Measurements from ENCODE around the gene ARHGAP32. TPM values are rescaled to one million over a fixed set of nuclear protein-coding genes. Genes with fewer than 3 reads are reported as not detected.
"Not testable (repeated sequence)": the region's sequence is repeated elsewhere in the genome, so short reads cannot be mapped to it uniquely, and the experiment has no call there.

Gene ARHGAP32
- total and polyA plus RNA-seq, 2 experiments from 2014 or later = 4.0 to 13.0 TPM

DNA sequence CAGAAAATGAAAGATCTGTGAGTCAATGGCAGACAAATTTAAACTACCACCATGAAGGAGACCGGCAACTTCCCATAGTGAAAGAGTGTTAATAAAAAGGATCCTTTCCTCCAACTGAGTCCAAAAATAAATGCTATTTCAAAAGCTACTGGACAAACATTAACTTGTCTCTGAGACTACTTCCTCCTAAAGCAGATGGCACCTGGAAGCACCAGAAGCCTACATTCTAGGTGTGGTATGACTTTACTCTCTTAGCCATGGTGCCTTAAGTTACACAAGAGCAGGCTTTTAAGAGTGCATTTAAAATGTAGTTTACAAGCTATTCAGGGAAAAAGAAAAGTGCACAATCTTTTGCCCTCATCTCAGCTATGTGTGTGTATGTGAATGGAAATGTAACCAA, 2.5 kb downstream of the ARHGAP32 start:
- no peaks in the 10 kb centered on the region for H3K9me3 ChIP-seq (ENCODE audit: low read depth)
- no peak overlapping the region for H3K27ac ChIP-seq
- no peaks in the 10 kb centered on the region for H3K27me3 ChIP-seq
- H3K4me1 ChIP-seq (ENCODE audit: low read depth) = no peaks in the 10 kb centered on the region
- no peak overlapping the region for H3K4me3 ChIP-seq
- TF ChIP-seq, protein P1, sequence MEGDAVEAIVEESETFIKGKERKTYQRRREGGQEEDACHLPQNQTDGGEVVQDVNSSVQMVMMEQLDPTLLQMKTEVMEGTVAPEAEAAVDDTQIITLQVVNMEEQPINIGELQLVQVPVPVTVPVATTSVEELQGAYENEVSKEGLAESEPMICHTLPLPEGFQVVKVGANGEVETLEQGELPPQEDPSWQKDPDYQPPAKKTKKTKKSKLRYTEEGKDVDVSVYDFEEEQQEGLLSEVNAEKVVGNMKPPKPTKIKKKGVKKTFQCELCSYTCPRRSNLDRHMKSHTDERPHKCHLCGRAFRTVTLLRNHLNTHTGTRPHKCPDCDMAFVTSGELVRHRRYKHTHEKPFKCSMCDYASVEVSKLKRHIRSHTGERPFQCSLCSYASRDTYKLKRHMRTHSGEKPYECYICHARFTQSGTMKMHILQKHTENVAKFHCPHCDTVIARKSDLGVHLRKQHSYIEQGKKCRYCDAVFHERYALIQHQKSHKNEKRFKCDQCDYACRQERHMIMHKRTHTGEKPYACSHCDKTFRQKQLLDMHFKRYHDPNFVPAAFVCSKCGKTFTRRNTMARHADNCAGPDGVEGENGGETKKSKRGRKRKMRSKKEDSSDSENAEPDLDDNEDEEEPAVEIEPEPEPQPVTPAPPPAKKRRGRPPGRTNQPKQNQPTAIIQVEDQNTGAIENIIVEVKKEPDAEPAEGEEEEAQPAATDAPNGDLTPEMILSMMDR (IDR thresholded peaks at IDR 0.05; ENCODE audit: low read depth, low read length) = no peak
- H3K36me3 ChIP-seq = no peaks in the 10 kb centered on the region
- no peak for DNase-seq (ENCODE audit: low read depth in 1 of 2, low spot score in 1 of 2)

GRCh38 chr11:129185082-129185481, 7.0 kb downstream of the ARHGAP32 start:
- H3K27me3 ChIP-seq; H3K9me3 ChIP-seq (ENCODE audit: low read depth); H3K27ac ChIP-seq; H3K36me3 ChIP-seq; H3K4me3 ChIP-seq; H3K4me1 ChIP-seq (ENCODE audit: low read depth); DNase-seq (ENCODE audit: low read depth in 1 of 2, low spot score in 1 of 2): not testable (repeated sequence)

DNA sequence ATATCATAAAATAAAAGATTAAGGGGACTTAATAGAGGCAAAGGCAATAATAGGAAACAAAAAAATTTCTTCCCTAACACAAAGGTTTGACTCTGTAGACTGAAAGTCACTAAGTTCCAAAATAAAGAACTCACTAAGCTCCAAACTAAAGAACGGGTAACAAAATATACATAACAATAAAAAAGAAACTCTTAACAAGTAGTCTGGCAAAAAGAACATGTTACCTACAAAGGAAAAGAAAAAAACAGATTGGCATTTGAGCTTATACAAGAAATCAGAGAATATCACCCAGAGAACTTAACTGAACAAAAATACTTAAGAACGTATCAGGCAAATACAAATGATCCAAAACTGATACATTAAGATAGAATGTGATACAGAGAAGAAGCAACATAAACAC, 7.5 kb downstream of the ARHGAP32 start:
- TF ChIP-seq, protein P1 (IDR thresholded peaks at IDR 0.05; ENCODE audit: low read depth, low read length) = no peak
- no peak overlapping the region for H3K27ac ChIP-seq
- no peaks in the 10 kb centered on the region for H3K36me3 ChIP-seq

GRCh38 chr11:129167315-129167714, 24.8 kb downstream of the ARHGAP32 start:
- no peak overlapping the region for H3K4me3 ChIP-seq

More for the DNA sequence above, 7.5 kb downstream of the ARHGAP32 start:
- Histone ChIP-seq H3K4me1 (ENCODE audit: low read depth) (no peaks in the 10 kb centered on the region), H3K4me3 (no peak overlapping the region), H3K27me3 (no peaks in the 10 kb centered on the region), H3K9me3 (ENCODE audit: low read depth) (no peaks in the 10 kb centered on the region)
- DNase-seq (ENCODE audit: low read depth in 1 of 2, low spot score in 1 of 2) = no peak

GRCh38 chr11:129163714-129164164, 28.4 kb downstream of the ARHGAP32 start:
- Histone ChIP-seq H3K27me3 (no peaks in the 10 kb centered on the region), H3K9me3 (ENCODE audit: low read depth) (no peaks in the 10 kb centered on the region), H3K36me3 (no peaks in the 10 kb centered on the region), H3K4me3 (no peak overlapping the region), H3K4me1 (ENCODE audit: low read depth) (no peaks in the 10 kb centered on the region), H3K27ac (no peak overlapping the region)
- DNase-seq (ENCODE audit: low read depth in 1 of 2, low spot score in 1 of 2) = no peak
- TF ChIP-seq, protein P1 (IDR thresholded peaks at IDR 0.05; ENCODE audit: low read depth, low read length) = no peak

More at GRCh38 chr11:129167315-129167714, 24.8 kb downstream of the ARHGAP32 start:
- no peak for DNase-seq (ENCODE audit: low read depth in 1 of 2, low spot score in 1 of 2)
- Histone ChIP-seq H3K4me1 (ENCODE audit: low read depth) (no peaks in the 10 kb centered on the region), H3K36me3 (no peaks in the 10 kb centered on the region), H3K9me3 (ENCODE audit: low read depth) (no peaks in the 10 kb centered on the region), H3K27me3 (no peaks in the 10 kb centered on the region), H3K27ac (no peak overlapping the region)
- TF ChIP-seq, protein P1 (IDR thresholded peaks at IDR 0.05; ENCODE audit: low read depth, low read length) = no peak

GRCh38 chr11:129157080-129157479, 35.0 kb downstream of the ARHGAP32 start:
- DNase-seq (ENCODE audit: low read depth in 1 of 2, low spot score in 1 of 2); H3K36me3 ChIP-seq; H3K9me3 ChIP-seq (ENCODE audit: low read depth); H3K27ac ChIP-seq; H3K4me1 ChIP-seq (ENCODE audit: low read depth); H3K27me3 ChIP-seq; H3K4me3 ChIP-seq: not testable (repeated sequence)

- Histone ChIP-seq H3K27me3 (no peaks in the 10 kb centered on the region), H3K4me3 (no peak overlapping the region), H3K36me3 (no peaks in the 10 kb centered on the region), H3K27ac (no peak overlapping the region), H3K4me1 (ENCODE audit: low read depth) (no peaks in the 10 kb centered on the region), H3K9me3 (ENCODE audit: low read depth) (no peaks in the 10 kb centered on the region)
- TF ChIP-seq, protein P1 (IDR thresholded peaks at IDR 0.05; ENCODE audit: low read depth, low read length) = no peak
- no peak for DNase-seq (ENCODE audit: low read depth in 1 of 2, low spot score in 1 of 2)
Observed at GRCh38 chr11:129155745-129156144, 36.4 kb downstream of the ARHGAP32 start.

Measured in cardiac muscle cell (in vitro differentiated cells and primary cell).